ENCODE results near the gene U2AF2. TPM values are rescaled to one million over a fixed set of nuclear protein-coding genes. Genes with fewer than 3 reads are reported as not detected.

The U2AF2 gene
- total and polyA plus RNA-seq, 8 donors = 123 to 213 (median 170) TPM

GRCh38 chr19:55676889-55677505 lies 22.2 kb downstream of the U2AF2 start:
- Histone ChIP-seq H3K27me3 (no peaks in the 10 kb centered on the region), H3K27ac (peak overlapping the region in 1 of 2 donors; percentile 65), H3K36me3 (peaks cover 0 to 66% of the 10 kb centered on the region in 2 donors), H3K9me3 (no peaks in the 10 kb centered on the region), H3K4me1 (peaks cover 17 to 62% of the 10 kb centered on the region in 2 donors), H3K4me3 (peak overlapping the region in 1 of 2 donors; percentile 81)
- ATAC-seq (no peak), DNase-seq (no peak)
- intact Hi-C loops (cut with DNase I) = no loop called here
- TF ChIP-seq CTCF (IDR thresholded peaks at IDR 0.05) = no peak

- TF ChIP-seq CTCF (IDR thresholded peaks at IDR 0.05) = no peak
- peaks cover 0 to 66% of the 10 kb centered on the region in 2 donors for H3K36me3 ChIP-seq
- H3K4me3 ChIP-seq = no peak overlapping the region
- H3K27me3 ChIP-seq = no peaks in the 10 kb centered on the region
- peak overlapping the region; percentile 3 to 65 for H3K27ac ChIP-seq
- DNase-seq = peak in 1 of 4 donors; percentile 20
- H3K9me3 ChIP-seq = no peaks in the 10 kb centered on the region
- intact Hi-C loops (cut with DNase I) = no loop called here
- ATAC-seq = no peak
- H3K4me1 ChIP-seq = peaks cover 17 to 62% of the 10 kb centered on the region in 2 donors
These were observed 22.8 kb downstream of the U2AF2 start for GRCh38 chr19:55677572-55678028.

- intact Hi-C loops (cut with DNase I) = no loop called here
- Histone ChIP-seq H3K4me3 (no peak overlapping the region), H3K4me1 (peaks cover 17 to 62% of the 10 kb centered on the region in 2 donors), H3K27me3 (no peaks in the 10 kb centered on the region), H3K27ac (peak overlapping the region; percentile 3 to 65), H3K36me3 (peaks cover 0 to 67% of the 10 kb centered on the region in 2 donors), H3K9me3 (no peaks in the 10 kb centered on the region)
- peak in 2 of 4 donors; percentile 73 to 81 for DNase-seq
- ATAC-seq = peak; percentile 24
- no peak for TF ChIP-seq CTCF (IDR thresholded peaks at IDR 0.05)
These were observed 23.4 kb downstream of the U2AF2 start for GRCh38 chr19:55678121-55678671.

- DNase-seq (peak in 1 of 4 donors; percentile 65), ATAC-seq (no peak)
- Histone ChIP-seq H3K27ac (no peak overlapping the region), H3K4me3 (no peak overlapping the region), H3K4me1 (peaks cover 17 to 64% of the 10 kb centered on the region in 2 donors), H3K9me3 (no peaks in the 10 kb centered on the region), H3K36me3 (peaks cover 0 to 68% of the 10 kb centered on the region in 2 donors), H3K27me3 (no peaks in the 10 kb centered on the region)
- no peak for TF ChIP-seq CTCF (IDR thresholded peaks at IDR 0.05)
- intact Hi-C loops (cut with DNase I) = no loop called here
These were observed 24.8 kb downstream of the U2AF2 start for GRCh38 chr19:55679343-55680257.
